ENCODE data around the gene PTTG1.

Gene PTTG1

GRCh38 chr5:160470437-160471361 is 49.0 kb downstream of the PTTG1 start:
- in situ Hi-C loops (cut with MboI; ENCODE audit: low sequenced_read_pairs): no loop called here

GRCh38 chr5:160471761-160472160 is 50.1 kb downstream of the PTTG1 start:
- in situ Hi-C loops (cut with MboI; ENCODE audit: low sequenced_read_pairs): no loop called here

DNA sequence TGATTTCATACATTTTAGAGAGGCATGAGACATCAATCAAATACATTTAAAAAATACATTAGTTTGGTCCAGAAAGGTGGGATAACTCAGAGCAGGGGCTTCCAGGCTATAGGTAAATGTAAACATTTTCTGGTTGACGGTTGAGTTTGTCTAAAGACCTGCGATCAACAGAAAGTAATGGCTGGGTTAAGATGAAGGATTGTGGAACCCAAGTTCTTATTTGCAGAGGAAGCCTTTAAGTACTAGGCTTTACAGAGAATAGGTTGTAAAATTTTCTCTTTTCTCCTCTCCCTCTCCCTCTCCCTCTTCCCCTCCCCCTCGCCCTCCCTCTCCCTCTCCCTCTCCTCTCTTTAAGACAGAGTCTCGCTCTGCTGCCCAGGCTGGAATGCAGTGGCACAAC is 50.8 kb downstream of the PTTG1 start:
- in situ Hi-C loops (cut with MboI; ENCODE audit: low sequenced_read_pairs): no loop called here

DNA sequence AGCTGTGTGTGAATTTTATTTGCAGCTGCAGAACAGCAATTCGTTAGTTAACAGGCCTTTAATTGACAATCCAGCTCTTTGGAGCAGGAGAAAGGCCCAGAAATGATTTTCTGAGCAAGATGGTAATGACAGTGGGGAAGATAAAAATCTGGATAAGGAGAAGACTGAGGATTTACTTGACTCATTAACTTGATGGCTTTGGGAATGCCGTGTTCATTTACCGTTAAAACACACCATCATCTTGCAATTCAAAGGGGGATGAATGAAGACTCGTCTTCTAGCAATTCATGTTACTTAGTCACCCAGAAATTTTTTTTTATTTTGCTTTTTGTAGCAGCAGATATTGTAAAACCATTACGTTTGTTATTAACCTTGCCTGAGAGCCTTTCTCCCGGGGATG is 52.0 kb downstream of the PTTG1 start:
- in situ Hi-C loops (cut with MboI; ENCODE audit: low sequenced_read_pairs): no loop called here

DNA sequence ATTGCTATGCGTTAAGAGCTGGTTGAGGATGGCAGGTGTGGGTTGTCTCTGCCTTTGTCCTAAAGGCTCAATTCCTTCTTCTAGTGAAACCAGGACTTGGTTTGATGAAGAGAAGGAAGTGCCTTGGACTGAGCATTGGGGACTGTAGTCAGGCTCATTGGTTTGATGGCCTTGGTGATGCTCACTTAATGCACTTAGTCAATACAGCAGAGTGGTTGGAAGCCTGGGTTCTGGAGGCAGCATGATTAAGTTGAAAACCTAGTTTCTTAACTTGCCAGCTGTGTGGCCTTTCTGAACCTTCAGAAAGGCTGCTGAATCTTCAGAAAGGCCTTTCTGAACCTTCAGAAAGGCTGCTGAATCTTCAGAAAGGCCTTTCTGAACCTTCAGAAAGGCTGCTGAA is 52.4 kb downstream of the PTTG1 start:
- in situ Hi-C loops (cut with MboI; ENCODE audit: low sequenced_read_pairs): no loop called here

DNA sequence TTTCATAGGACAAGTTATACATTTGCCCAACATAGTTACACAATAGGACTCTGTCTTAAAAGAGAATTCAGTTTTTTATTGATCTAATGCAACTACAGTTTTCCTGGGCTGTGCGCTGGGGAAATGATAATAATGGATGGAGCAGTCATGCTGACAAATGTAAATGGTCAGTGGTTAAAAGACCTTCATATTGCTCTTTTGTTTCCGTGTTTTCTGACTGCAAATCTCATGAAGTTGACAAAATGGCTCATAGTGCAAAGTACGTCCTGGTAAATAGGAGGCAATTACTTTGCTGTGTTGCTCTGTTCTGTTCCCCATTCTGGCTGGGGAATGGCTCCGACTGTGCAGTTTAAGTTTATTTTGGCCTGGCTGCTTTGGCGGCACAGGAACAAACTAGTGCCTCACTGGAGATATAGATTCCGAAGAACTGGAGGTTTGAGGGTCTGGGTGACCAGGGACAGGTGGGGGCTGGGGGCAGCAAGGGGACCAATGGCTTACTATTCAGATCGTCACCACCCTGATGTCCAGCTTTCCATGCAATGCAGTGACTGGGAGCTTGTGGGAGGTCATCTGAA is 54.3 kb downstream of the PTTG1 start:
- in situ Hi-C loops (cut with MboI; ENCODE audit: low sequenced_read_pairs): no loop called here

DNA sequence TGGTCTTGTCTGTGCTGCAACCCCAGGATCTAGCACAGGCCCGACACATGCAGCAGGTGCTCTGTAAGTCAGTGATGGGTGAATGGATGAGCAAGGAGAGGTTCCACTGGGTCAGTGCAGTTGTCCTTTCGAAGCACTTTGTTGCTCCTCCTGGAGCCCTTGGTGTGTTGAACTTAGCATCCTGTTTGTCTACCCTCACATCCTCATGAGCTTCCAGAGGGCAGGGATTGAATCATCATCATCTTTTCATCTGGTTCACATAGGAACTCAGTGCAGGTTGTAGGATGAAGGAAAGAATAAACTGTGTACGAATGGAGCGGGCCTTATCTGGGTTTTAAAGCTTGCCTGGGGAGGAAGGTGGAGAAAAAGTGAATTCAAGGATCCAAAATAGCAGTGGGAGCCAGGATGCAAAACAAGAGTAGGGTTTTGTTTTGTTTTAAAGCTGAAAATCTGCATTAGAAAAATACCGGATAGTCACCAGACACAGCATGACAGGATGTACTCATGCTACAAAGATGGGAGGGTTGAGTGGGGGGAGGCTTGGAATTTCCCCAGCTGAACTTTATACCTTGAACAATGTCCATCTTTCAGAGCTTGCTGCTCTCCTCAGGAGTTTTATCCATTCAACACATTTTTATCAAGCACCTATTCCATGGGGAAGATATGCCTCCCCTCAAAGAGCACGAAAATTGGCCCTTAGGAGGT is 55.8 kb downstream of the PTTG1 start:
- in situ Hi-C loops (cut with MboI; ENCODE audit: low sequenced_read_pairs): no loop called here

DNA sequence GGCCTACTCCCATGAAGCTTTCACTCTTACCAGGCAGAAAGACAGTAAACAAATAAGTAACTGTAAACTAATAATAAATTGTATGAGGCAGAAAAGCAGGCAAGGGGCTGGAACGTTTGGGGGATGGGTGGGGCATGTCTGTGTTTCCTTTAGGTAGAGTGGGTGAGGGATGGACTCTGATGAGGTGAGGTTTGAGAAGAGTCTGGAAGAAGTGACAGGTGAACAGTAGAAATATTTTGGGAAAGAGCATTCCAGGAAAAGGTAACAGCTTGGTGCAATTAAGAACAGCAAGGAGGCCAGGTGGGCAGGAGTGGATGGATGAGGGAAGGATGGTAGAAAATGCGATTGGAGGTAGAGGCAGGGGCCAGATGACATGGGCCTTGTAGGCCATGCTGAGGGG is 56.5 kb downstream of the PTTG1 start:
- in situ Hi-C loops (cut with MboI; ENCODE audit: low sequenced_read_pairs): no loop called here

Measured in HL-60/S4 treated with retinoic acid at 250 ng/mL for 4 days and 3 days (cell line).